Prostate gland (tissue), 2 donors: Measurements from ENCODE around the gene BMERB1. TPM values are rescaled to one million over a fixed set of nuclear protein-coding genes. Genes with fewer than 3 reads are reported as not detected.

Experiments used
- DNase-seq: peaks from one replicate; pipeline ENCODE4 v3.0.0-alpha.2; 2019; ENCODE audit warnings: low spot score
- H3K27ac ChIP-seq, 2 donors: fragments of 200-600 bp; sonication (generic); 2 replicates each; pipeline ENCODE4 v1.5.1; 2017 to 2019
- H3K27me3 ChIP-seq: fragments of 200-600 bp; sonication (generic); replicated peaks from 2 replicates; pipeline ENCODE4 v1.5.1; 2019; ENCODE audit not compliant: insufficient read depth
- H3K36me3 ChIP-seq, 2 donors: fragments of 200-600 bp; sonication (generic); 1 replicate in 1 of 2; 2 replicates in 1 of 2; pipeline versions ENCODE4 v1.5.1 to v1.8.1; 2017 to 2019
- H3K4me1 ChIP-seq: fragments of 200-600 bp; sonication (generic); replicated peaks from 2 replicates; pipeline ENCODE4 v1.5.1; 2019
- H3K4me3 ChIP-seq, 2 donors: fragments of 200-600 bp; sonication (generic); 2 replicates each; pipeline ENCODE4 v1.5.1; 2017 to 2019
- H3K9me3 ChIP-seq: fragments of 200-600 bp; sonication (generic); 2 replicates; pipeline ENCODE4 v1.5.1; 2017
- CTCF ChIP-seq, 4 experiments: fragments of 200-600 bp in 2 of 4; fragments of 450-650 bp in 2 of 4; sonication (generic) in 2 of 4; IDR thresholded peaks; 1 replicate in 3 of 4; 2 replicates in 1 of 4; pipeline ENCODE4 v1.5.1; 2016 to 2019; ENCODE audit warnings: antibody characterized with exemption in 4 of 4, mild to moderate bottlenecking in 2 of 4, moderate library complexity in 2 of 4
- POLR2A ChIP-seq: fragments of 450-650 bp; IDR thresholded peaks from one replicate; pipeline ENCODE4 v1.6.1; 2016; ENCODE audit warnings: antibody characterized with exemption, mild to moderate bottlenecking
- POLR2AphosphoS5 ChIP-seq: sonication (generic); formaldehyde crosslinking; IDR thresholded peaks from one replicate; pipeline ENCODE4 v1.6.1; 2017; ENCODE audit warnings: antibody characterized with exemption
- WGBS: methylation state at CpG from one replicate; pipeline ENCODE4 v1.1.5; 2018; 5-methylcytosine and 5-hydroxymethylcytosine counted together
- intact Hi-C: fragments of 100-400 bp; cut with DNase I; formaldehyde crosslinking; loops from one replicate; pipeline ENCODE4 v1.14.2; 2022
- total RNA-seq, 2 donors: library from RNA; depleted of rRNA; stranded (reverse); fragments of >200 nt; gene quantifications; one replicate each; pipeline ENCODE4 v1.1.0, GENCODE V29; 2016

Gene BMERB1
- total RNA-seq, 2 donors from 2014 or later, result 49.1 to 51.1 TPM

- Histone ChIP-seq H3K9me3 (no peaks in the 10 kb centered on the region), H3K27ac (no peak overlapping the region), H3K27me3 (no peaks in the 10 kb centered on the region), H3K4me1 (no peaks in the 10 kb centered on the region), H3K36me3 (no peaks in the 10 kb centered on the region), H3K4me3 (no peak overlapping the region)
- no peak for DNase-seq
- TF ChIP-seq POLR2AphosphoS5 (no peak), CTCF (IDR thresholded peaks at IDR 0.05) (no peak), POLR2A (no peak)
- intact Hi-C loops, result no loop called here
- WGBS, result 94% methylated on average over 6 of the region's 6 CpGs
These were observed 113.3 kb downstream of the BMERB1 start for GRCh38 chr16:15547768-15548096.

DNA sequence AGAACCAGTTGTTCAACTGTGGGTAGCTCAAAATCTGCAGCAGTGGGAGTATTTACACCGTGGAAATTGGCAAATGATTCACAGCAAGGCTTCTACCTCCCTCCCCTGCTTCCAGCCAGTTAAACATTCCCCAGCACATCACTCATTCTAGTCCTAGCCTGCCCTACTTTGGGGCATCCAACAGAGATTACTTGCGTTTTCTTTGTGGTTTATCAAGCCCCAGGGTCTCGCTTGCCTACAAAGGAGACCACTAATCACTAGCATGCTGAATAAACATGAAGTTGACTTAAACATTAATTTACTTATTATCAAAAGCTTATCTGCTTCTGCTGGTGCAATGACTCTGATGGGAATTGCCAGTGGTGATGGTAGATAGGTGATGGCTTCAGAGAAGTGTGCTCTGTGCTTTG is 114.1 kb downstream of the BMERB1 start:
- no peaks in the 10 kb centered on the region for H3K4me1 ChIP-seq
- WGBS, result 74% methylated on average over 3 of the region's 3 CpGs
- H3K36me3 ChIP-seq, result no peaks in the 10 kb centered on the region
- H3K27ac ChIP-seq, result no peak overlapping the region
- TF ChIP-seq POLR2A (no peak), CTCF (IDR thresholded peaks at IDR 0.05) (no peak), POLR2AphosphoS5 (no peak)
- no peak for DNase-seq
- no peak overlapping the region for H3K4me3 ChIP-seq
- H3K9me3 ChIP-seq, result no peaks in the 10 kb centered on the region
- intact Hi-C loops, result no loop called here
- no peaks in the 10 kb centered on the region for H3K27me3 ChIP-seq

DNA sequence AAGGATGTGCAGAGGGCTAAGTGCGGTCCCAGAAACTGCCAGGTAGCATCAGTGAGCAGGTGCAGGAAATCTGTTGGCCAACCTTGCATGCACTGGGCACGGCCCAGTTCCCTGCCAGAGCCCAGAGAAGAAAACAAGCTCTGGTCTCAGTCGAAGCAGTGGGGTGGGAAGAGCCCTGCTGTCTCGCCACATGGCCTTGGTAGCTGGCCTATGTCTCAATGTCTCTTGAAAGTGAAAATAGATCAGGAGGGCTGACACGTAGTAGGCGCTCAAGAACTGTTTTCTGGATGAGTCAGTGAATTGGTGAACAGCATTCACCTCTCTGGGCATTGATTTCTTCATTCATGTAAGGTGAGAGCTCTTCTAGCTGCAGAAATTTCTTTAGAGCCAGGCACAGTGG is 118.1 kb downstream of the BMERB1 start:
- intact Hi-C loops, result loop anchor here (5.0 kb wide), 3 partner anchors 35 to 125 kb away; no protein-coding TSS in a partner anchor
- H3K36me3 ChIP-seq, result no peaks in the 10 kb centered on the region
- H3K4me3 ChIP-seq, result no peak overlapping the region
- H3K4me1 ChIP-seq, result no peaks in the 10 kb centered on the region
- H3K27me3 ChIP-seq, result no peaks in the 10 kb centered on the region
- 87% methylated on average over 6 of the region's 6 CpGs for WGBS
- TF ChIP-seq CTCF (IDR thresholded peaks at IDR 0.05) (no peak), POLR2A (no peak), POLR2AphosphoS5 (no peak)
- H3K9me3 ChIP-seq, result no peaks in the 10 kb centered on the region
- H3K27ac ChIP-seq, result no peak overlapping the region
- DNase-seq, result no peak

GRCh38 chr16:15553313-15554088 is 119.1 kb downstream of the BMERB1 start:
- intact Hi-C loops, result loop anchor here (5.0 kb wide), 3 partner anchors 36 to 126 kb away; no protein-coding TSS in a partner anchor
- H3K4me1 ChIP-seq, result no peaks in the 10 kb centered on the region
- H3K9me3 ChIP-seq, result no peaks in the 10 kb centered on the region
- no peak for TF ChIP-seq POLR2AphosphoS5
- TF ChIP-seq CTCF (IDR thresholded peaks at IDR 0.05), result no peak
- TF ChIP-seq POLR2A, result no peak
- no peaks in the 10 kb centered on the region for H3K36me3 ChIP-seq
- H3K27me3 ChIP-seq, result no peaks in the 10 kb centered on the region
- no peak overlapping the region for H3K4me3 ChIP-seq
- H3K27ac ChIP-seq, result no peak overlapping the region
- WGBS, result 87% methylated on average over 10 of the region's 10 CpGs
- no peak for DNase-seq

DNA sequence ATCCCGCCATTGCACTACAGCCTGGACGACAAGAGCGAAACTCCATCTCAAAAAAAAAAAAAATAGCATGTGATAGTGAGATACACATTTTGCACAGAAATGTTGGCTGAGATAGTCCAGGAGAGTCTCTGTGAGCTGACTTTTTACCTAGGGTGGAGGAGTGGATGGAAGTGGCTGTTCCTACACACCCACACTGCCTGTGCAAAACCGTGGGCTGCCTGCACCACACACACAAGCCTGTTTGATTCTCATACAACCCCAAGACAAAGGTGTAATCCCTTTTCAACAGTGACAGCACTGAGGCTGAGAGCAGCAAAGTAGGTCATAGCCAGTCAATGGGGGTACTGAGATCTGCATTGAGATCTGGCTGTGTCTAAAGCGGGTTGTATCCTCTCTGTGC is 121.7 kb downstream of the BMERB1 start:
- intact Hi-C loops, result no loop called here
- 94% methylated on average over 5 of the region's 5 CpGs for WGBS
- Histone ChIP-seq H3K4me1 (no peaks in the 10 kb centered on the region), H3K4me3 (no peak overlapping the region), H3K27ac (no peak overlapping the region), H3K27me3 (no peaks in the 10 kb centered on the region), H3K9me3 (no peaks in the 10 kb centered on the region), H3K36me3 (no peaks in the 10 kb centered on the region)
- no peak for DNase-seq
- no peak for TF ChIP-seq POLR2A
- TF ChIP-seq POLR2AphosphoS5, result no peak
- no peak for TF ChIP-seq CTCF (IDR thresholded peaks at IDR 0.05)
